DMS79 (cell line): ENCODE data around the gene TACC2.
A peak's percentile ranks its signal among the peaks of the same experiment; 100 is the strongest.
"Not testable (repeated sequence)": the region's sequence is repeated elsewhere in the genome, so short reads cannot be mapped to it uniquely, and the experiment has no call there.

Source experiments
- DNase-seq: peaks from one replicate; lab custom pipeline; 2025; lab: John Stamatoyannopoulos, UW

TACC2 gene

GRCh38 chr10:121988361-121989324 is at the start of gene TACC2:
Gene TACC2, plus strand, starts transcription at chr10:121989163. Its CDS starts 32,819 bp downstream, at chr10:122021982.
- no peak for DNase-seq

GRCh38 chr10:121941532-121941931 is 47.4 kb upstream of the TACC2 start:
- DNase-seq, result no peak

- DNase-seq, result no peak
These were observed 46.1 kb upstream of the TACC2 start for GRCh38 chr10:121942749-121943416.

GRCh38 chr10:121947343-121948330 is 41.3 kb upstream of the TACC2 start:
- DNase-seq, result no peak

- no peak for DNase-seq
These were observed 39.9 kb upstream of the TACC2 start for GRCh38 chr10:121949049-121949448.

GRCh38 chr10:121949451-121949850 is 39.5 kb upstream of the TACC2 start:
- DNase-seq, result no peak

- no peak for DNase-seq
These were observed 36.7 kb upstream of the TACC2 start for GRCh38 chr10:121952226-121952625.

- DNase-seq, result no peak
These were observed 32.6 kb upstream of the TACC2 start for GRCh38 chr10:121956111-121957061.

- no peak for DNase-seq
These were observed 29.3 kb upstream of the TACC2 start for GRCh38 chr10:121959671-121960070.

GRCh38 chr10:121961456-121961855 is 27.5 kb upstream of the TACC2 start:
- DNase-seq, result no peak

- no peak for DNase-seq
These were observed 23.0 kb upstream of the TACC2 start for GRCh38 chr10:121965996-121966395.

GRCh38 chr10:121969086-121969485 is 19.9 kb upstream of the TACC2 start:
- DNase-seq, result not testable (repeated sequence)

- DNase-seq, result no peak
These were observed 14.9 kb upstream of the TACC2 start for GRCh38 chr10:121974019-121974534.

GRCh38 chr10:121974535-121975294 is 14.2 kb upstream of the TACC2 start, which contains the start of gene NSMCE4A:
Gene NSMCE4A, minus strand, starts transcription at chr10:121975217. Its CDS starts 52 bp downstream, at chr10:121975165.
- DNase-seq, result peak; percentile 2

GRCh38 chr10:121975295-121976086 is 13.5 kb upstream of the TACC2 start:
- DNase-seq, result peak; percentile 2

GRCh38 chr10:121976607-121977006 is 12.4 kb upstream of the TACC2 start:
- no peak for DNase-seq

- no peak for DNase-seq
These were observed 10.5 kb upstream of the TACC2 start for GRCh38 chr10:121978511-121978910.

GRCh38 chr10:121981346-121981745 is 7.6 kb upstream of the TACC2 start:
- DNase-seq, result no peak

- no peak for DNase-seq
These were observed 5.1 kb upstream of the TACC2 start for GRCh38 chr10:121983852-121984251.
